AG10803 (cell line): ENCODE results near the gene KCNA10.

Source experiments
- DNase-seq: peaks from one replicate; pipeline ENCODE4 v3.0.0; 2010; ENCODE audit warnings: low read depth
- H3K4me3 ChIP-seq: 2 replicates; pipeline ENCODE4 v1.5.1; 2011; ENCODE audit warnings: mild to moderate bottlenecking, low read length, control low read depth
- CTCF ChIP-seq: conservative IDR thresholded peaks from 2 replicates; pipeline ENCODE4 v1.5.1; 2011; ENCODE audit warnings: mild to moderate bottlenecking, low read length, control low read depth, inconsistent platforms

Gene KCNA10

GRCh38 chr1:110478886-110479285 lies 40.1 kb downstream of the KCNA10 start:
- no peak overlapping the region for H3K4me3 ChIP-seq
- DNase-seq: no peak
- no peak for TF ChIP-seq CTCF

GRCh38 chr1:110477967-110478640 lies 40.9 kb downstream of the KCNA10 start:
- no peak for DNase-seq
- TF ChIP-seq CTCF: no peak
- no peak overlapping the region for H3K4me3 ChIP-seq

- TF ChIP-seq CTCF: no peak
- no peak for DNase-seq
- H3K4me3 ChIP-seq: no peak overlapping the region
Measured at GRCh38 chr1:110477445-110477957, 41.5 kb downstream of the KCNA10 start.

- no peak for TF ChIP-seq CTCF
- DNase-seq: peak; percentile 31
- H3K4me3 ChIP-seq: no peak overlapping the region
Measured at GRCh38 chr1:110477041-110477440, 41.9 kb downstream of the KCNA10 start.

- no peak for TF ChIP-seq CTCF
- H3K4me3 ChIP-seq: no peak overlapping the region
- no peak for DNase-seq
Measured at GRCh38 chr1:110476028-110476765, 42.8 kb downstream of the KCNA10 start.

- no peak for TF ChIP-seq CTCF
- no peak for DNase-seq
Measured at GRCh38 chr1:110475362-110476027, 43.5 kb downstream of the KCNA10 start.

More at GRCh38 chr1:110475362-110476027, 43.5 kb downstream of the KCNA10 start:
- no peak overlapping the region for H3K4me3 ChIP-seq
